HG03520 (cell line): ENCODE data around the gene WASHC4.
"Not testable (repeated sequence)": the region's sequence is repeated elsewhere in the genome, so short reads cannot be mapped to it uniquely, and the experiment has no call there.

Source experiments
- ATAC-seq: cut with Tn5 transposase; IDR thresholded peaks from one replicate; pipeline ENCODE4 v1.9.1; 2021; ENCODE audit warnings: mild to moderate bottlenecking, moderate library complexity; ENCODE audit not compliant: unreplicated experiment

Gene WASHC4

DNA sequence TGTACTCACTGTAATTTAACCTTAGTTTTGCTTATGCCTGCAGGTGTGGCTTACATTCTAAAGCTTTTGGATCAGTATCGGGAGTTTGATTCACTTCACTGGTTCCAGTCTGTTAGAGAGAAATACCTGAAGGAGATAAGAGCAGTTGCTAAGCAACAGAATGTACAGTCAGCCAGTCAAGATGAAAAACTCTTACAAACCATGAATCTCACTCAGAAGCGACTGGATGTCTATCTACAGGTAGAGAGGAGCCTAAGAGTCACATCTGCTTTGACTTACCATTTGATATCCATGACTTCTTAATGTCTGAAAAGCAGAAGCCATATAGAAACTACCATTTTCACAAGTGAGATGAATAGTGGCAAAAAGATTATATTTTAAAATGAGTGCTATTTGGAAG lies 56.5 kb downstream of the WASHC4 start:
- ATAC-seq = no peak

DNA sequence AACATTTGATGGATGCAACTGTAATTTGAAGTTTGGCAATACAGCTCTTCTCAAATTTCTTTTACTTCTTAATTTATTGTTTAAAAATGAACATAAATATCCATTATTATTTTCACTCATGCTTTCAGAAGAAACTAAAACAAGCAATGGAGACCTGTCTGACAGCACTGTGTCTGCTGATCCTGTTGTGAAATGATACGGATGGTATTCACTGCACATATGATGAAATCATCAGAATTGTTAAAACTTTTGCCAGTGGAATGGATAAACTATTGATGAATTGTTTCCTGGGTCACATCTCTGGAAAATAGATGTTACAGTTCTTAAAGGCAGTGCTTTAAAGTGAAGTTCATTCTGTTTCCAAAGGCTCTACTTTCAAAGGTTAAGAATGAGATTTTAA lies 59.2 kb downstream of the WASHC4 start:
- no peak for ATAC-seq

DNA sequence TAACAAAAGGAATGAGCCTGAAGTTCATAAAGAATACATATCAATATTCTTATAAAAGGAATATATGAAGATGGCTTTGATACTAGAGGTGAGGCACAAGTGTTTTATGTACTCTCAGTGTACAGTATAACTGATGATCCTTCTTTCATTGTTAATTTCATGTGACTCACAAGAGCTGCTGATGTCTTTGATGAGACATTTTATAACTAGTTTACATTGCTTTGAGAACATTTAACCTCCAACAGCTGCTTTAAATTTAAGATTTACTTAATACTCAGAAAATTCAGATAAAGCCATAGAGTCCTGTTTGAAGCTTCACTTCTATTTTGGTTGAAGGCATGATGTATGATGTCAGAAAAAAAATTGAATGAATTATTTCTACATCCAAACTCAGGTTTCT lies 59.8 kb downstream of the WASHC4 start:
- ATAC-seq = no peak

DNA sequence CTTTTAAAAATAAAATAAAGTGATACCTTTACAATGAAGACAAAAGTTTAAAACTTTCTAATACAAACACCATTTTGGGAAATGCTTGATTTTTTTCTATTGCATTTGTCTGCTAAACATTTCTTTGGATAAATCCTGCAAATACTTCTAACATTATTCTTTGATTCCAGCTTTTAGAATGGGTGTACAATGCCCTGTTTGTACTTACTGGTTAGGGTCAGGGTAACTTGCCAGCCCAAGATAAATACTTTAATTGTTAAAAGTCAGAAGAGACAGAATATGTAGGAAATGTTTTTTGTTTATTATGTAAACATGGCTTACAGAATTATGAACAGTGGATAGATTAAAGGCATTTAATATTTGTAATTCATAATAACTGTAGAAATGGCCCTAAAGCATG lies 60.5 kb downstream of the WASHC4 start:
- ATAC-seq = no peak

DNA sequence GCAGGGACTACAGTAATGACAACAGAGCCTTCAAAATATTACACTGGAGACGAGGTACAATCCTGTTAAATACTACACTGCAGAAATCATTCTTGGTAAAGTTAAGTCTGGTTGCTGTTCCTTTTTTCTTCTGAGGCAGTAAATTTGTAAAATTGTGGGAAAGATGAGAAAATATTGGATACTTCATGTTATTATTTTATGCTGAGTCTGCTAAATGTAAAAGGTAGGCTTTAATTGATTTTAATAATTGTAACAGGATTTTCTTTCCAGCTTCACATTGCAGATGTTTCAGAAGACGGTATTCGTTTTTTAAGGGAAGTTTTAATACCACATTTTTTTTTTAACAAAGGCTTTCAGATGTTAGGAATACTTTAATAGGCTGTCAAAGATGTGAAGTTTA lies 62.6 kb downstream of the WASHC4 start:
- no peak for ATAC-seq

DNA sequence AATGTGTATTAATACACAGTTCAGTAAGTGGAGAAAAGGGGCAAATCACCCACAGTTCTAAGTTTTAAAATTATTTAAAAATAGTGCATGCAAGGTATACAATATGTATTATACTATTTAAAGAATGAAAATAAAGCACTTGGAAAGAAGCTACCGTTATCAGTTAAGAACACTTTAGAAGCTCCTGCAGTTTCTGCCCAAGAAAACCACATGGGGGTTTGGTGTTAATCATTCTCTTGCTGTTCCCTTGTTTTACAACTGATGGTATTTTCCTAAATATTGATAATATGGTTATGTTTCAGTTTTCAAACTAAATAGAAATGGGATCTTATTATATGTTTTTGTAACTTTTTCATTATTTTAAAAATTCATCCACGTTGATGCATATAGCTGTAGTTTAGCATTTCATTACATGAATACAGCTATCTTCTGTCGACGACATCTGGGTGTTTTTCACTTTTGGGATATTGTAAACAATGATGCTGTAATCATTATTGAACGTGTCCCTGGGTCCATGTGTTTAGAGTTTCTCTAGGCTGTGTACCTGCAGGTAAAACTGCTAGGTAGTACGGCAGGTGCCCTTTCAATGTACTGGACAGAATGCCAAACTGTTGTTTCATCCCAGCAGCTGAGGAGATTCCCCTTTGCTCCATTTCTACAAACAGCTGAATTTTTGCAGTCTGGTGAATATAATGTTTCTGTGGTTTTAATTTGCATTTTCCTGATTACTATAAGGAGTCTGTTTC lies 64.3 kb downstream of the WASHC4 start:
- no peak for ATAC-seq

DNA sequence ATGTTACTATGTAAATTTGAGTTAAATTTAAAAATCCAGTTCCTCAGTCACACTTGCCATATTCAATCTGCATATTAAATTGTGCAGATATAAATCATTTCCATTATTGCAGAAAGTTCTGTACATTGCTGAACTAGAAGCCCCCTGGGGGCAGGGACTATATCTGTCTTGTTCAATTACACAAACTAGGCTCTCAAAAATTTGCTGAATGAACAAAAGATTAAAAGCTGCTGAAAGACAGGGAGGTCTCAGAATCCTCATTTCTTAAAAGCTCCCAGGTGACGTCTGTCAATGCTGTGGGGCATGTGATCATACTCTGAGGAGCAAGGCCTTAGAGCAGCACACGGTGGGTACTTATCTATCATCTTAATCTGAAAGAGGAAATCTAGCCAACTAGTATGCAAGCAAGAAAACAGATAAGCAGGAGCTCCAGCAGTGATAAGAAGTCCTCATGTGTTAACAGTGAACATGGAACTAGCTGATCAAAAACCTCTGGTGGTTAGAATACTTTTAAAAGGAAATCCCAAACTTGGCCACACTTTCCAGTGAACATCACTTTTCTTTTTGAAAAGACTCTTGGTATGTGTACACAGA lies 68.0 kb downstream of the WASHC4 start:
- ATAC-seq = no peak

DNA sequence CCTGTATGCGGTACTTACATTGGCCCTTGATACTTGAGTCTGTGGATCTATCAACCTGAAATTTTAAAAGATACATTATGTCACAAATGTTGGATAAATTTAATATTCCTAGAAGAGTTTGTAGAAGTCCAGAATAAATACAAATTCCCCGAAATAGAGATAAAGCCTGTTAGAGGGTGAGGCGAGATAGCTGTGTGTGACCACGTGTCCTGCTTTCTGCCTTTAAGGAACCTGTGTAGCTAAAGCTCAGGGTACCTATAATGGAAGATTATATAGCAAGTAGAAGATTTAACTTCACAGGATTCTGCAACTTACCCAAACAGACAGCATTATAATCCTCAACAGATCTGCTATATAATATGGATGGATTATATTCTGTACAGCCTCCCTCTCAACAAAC lies 69.7 kb downstream of the WASHC4 start:
- no peak for ATAC-seq

DNA sequence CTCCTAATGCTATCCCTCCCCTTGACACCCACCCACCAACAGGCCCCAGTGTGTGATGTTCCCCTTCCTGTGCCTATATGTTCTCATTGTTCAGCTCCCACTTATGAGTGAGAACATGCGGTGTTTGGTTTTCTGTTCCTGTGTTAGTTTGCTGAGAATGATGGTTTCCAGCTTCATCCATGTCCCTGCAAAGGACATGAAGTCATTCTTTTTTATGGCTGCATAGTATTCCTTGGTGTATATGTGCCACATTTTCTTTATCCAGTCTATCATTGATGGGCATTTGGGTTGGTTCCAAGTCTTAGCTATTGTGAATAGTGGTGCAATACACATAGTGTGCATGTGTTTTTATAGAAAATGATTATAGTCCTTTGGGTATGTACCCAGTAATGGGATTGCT lies 71.6 kb downstream of the WASHC4 start:
- not testable (repeated sequence) for ATAC-seq

DNA sequence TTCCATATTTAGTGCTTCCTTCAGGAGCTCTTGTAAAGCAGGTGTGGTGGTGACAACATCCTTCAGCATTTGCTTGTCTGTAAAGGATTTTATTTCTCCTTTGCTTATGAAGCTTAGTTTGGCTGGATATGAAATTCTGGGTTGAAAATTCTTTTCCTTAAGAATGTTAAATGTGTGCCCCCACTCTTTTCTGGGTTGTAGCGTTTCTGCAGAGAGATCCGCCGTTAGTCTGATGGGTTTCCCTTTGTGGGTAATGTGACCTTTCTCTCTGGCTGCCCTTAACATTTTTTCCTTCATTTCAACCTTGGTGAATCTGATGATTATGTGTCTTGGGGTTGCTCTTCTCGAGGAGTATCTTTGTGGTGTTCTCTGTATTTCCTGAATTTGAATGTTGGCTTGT lies 75.9 kb downstream of the WASHC4 start:
- ATAC-seq = not testable (repeated sequence)

DNA sequence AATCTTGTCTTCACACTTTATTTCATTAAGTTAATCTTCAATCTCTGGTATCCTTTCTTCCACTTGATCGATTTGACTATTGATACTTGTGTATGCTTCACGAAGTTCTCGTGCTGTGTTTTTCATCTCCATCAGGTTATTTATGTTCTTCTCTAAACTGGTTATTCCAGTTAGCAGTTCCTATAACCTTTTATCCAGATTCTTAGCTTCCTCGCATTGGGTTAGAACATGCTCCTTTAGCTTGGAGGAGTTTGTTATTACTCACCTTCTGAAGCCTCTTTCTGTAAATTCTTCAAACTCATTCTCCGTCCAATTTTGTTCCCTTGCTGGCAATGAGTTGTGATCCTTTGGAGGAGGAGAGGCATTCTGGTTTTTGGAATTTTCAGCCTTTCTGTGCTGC lies 76.4 kb downstream of the WASHC4 start:
- ATAC-seq = not testable (repeated sequence)

DNA sequence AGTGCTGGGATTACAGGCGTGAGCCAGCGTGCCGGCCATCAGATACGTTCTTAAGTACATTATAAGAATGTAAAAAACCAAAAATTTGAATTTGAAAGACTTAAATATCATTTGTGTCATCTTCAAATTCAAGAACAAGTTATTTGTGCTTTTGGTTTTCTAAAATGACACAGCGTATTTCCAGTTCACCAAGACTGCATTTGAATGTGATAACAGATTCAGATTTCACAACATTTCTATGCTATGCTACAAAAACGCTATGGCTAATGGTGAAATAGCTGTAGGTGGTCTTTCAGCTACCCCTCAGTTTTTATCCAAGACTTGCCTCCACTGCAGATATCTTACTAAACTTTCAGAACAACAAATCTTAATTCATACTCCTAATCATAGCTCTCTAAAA lies 81.8 kb downstream of the WASHC4 start:
- ATAC-seq = no peak

DNA sequence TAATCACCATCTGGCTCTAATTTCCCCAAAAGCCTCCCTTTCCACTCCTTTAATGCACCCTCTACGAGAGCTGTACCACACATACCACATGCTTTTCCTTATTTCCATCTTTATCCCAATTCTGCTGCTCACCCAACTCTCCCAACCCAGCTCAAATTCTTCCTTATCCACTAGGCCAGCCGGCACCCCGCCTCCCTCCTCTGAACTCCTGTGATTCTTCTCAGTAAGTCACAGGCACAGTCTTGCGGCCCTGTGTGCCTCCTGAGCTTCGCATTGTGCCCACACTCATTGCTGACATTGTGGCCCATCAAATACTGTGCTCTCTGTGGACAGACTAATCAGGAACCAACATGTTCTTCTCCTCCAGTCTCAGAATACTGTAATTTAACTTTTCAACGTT lies 83.0 kb downstream of the WASHC4 start:
- no peak for ATAC-seq

DNA sequence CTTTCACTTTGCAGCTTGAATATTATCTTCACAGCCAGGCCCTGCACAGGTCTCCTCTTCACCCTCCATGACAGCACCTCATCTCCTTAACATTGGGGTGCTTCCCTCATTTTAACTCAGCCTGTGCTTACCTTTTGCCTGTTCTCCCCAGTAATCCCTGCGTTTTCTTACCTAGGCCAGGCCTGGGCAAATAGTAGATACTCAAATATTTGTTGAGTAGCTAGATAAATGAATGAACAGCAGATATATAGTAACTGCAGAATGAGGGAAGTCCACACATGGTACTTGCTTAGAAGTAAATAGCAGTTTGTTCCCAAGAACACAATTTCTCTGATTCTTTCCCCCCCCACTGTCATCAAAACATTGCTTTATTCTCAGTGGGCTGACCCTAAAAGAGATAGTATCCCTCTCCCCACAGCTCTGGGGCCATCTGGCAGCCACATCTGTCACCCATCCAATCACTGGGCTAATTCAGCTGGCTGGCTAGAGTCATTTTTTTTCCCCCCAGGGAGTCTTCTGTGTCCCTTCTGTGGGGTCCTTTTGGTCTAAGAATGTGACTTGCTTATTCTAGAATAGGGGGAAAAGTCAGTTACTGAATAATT lies 85.2 kb downstream of the WASHC4 start:
- no peak for ATAC-seq

DNA sequence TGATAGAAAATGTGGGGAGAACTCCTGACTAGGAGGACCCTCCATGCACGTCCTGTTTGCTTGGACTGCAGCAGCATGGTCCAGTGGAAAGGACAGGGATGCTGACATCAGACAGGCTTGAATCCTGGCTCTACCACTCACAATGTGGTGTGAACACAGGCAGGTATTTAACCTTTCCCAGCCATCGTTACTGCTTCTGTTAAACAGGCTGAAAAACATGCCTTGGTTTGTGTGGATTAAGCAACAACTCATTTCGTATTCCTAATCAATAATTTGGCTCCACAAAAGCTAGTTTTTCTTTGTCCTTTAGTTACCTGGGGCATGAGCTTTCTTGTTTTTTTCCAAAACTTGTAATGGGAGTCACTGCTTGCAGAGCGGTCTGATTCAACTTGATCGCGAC lies 87.4 kb downstream of the WASHC4 start:
- ATAC-seq = no peak

DNA sequence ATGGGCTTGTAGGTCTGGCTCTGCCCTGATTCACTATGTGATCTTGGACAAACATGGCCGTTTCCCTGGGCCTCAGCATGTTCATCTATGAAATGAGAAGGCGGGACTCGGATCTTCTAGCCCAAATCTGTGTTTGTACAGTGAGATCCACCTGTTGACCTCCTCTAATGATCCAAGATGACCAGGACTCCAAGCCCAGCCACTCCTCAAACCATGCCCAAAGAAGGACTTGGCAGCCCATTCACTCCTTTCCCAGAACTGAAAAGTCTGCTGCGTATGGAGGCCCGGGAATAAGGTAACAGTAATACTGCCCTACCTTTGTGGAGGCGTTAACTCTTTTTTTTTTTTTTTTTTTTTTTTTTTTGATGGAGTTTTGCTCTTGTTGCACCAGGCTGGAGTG lies 88.6 kb downstream of the WASHC4 start:
- ATAC-seq = no peak

DNA sequence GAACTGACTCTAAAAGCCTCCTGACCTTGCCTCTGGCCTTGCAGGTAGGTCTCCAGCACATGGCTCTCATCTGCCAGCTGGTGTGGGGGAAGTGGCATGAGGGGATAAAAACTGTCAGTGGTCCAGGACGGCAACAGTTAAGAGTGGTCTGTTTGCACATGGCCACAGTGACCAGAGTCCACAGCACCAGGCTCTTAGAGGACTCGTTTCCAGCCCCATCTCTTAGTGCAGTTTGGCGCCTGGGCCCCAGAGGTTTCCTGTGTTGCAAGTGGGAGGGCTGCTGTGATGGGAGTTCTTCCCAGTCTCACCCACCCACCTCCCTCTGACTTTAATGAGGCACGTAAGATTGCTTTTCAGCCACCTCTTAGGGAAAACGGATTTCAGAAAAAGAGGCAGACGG lies 91.4 kb downstream of the WASHC4 start:
- no peak for ATAC-seq

DNA sequence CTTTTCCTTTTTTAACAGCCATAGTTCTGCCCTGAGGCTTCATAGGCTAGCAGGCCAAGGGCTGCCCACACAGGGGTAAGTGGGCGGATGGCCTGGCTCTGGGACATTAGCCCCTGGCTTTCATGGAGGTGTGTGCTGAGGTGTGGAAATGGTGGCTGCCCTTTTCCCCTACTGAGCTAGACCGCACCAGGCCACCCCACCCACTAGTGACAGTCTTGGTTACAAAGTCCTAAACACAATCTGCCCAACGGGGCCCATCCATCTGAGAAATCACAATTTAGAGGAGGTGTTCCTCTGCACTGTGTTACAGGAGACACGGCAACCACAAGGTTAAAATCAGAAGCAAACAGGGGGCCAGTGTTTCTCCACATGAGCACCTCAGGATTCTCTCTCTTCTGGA lies 92.9 kb downstream of the WASHC4 start:
- no peak for ATAC-seq

DNA sequence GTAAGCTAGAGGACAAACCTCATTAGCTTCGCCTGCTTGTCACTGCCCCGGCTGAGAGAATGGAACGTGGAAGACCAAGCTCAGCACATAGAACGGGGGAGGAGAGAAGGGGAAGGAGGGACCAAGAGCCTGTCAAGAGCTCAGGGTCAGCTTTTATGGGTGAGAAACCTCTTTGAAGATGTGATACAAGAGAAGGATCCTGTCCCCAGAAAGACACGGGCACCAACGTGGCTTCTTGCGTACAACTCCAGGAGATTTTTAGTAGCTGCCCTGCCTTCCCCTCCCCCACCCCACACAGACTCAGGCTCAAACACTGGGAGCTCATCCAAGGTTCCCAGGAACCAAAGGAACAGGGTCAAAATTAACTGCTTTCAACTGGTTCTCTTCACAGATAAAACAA lies 93.8 kb downstream of the WASHC4 start:
- ATAC-seq = no peak

DNA sequence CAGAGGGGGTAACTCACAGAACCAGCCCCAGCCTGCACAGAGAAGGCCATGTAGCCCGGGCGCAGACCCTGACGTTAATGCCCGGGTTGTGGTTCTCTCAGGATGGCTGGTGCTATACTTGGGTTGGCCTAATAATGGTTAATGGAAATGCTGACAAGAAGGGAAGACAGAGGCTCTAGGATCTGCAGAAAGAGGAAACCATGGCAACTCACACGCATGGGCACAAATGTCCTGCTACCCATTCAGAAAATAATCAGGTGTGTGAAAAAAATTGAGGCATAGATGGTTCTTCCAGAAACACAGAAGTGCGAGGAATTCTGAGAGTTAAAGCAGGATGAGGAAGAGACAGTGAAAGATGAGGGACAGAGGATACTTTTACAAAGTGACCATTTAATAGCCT lies 94.7 kb downstream of the WASHC4 start:
- ATAC-seq = no peak

DNA sequence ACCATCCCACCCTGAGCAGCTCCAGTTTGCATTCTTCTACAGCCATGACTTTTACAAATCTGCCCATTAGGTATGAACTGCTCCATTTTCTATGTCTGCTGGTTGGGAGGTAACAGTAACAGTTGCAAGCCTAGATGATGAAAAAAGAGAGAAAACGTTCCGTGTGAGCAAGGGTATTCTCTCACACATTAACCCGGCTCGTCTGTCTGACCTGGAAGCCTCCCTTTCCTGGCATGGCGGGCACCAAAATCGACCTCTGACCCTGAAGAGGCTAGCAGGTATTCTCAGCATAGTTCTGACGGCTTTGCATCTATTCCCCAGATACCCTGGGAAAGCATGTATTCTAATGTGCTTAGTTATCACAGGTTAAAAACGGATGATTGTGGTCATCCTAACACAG lies 96.6 kb downstream of the WASHC4 start:
- no peak for ATAC-seq

DNA sequence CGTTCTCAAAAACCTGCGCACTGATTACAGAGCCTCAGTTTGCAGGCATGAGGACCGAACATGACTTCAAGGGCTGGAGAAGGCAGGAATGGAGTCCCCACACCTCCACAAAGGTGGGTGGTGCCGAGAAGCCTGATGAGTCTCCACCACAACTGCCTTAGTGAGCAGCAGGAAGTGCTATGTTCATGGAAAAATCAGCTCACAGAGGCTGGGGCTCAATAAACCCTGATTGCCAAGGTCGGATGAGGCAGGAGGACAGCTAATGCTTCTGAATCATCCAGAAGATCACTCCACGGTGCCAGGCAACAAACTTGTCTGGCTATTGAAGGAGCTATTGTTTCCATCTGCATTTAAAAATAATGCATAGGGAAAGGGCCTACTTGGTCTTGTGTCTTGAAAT lies 97.4 kb downstream of the WASHC4 start:
- no peak for ATAC-seq
